ENCODE measurements around the gene BCAS4.
"Not testable (repeated sequence)": the region's sequence is repeated elsewhere in the genome, so short reads cannot be mapped to it uniquely, and the experiment has no call there.

BCAS4 gene

DNA sequence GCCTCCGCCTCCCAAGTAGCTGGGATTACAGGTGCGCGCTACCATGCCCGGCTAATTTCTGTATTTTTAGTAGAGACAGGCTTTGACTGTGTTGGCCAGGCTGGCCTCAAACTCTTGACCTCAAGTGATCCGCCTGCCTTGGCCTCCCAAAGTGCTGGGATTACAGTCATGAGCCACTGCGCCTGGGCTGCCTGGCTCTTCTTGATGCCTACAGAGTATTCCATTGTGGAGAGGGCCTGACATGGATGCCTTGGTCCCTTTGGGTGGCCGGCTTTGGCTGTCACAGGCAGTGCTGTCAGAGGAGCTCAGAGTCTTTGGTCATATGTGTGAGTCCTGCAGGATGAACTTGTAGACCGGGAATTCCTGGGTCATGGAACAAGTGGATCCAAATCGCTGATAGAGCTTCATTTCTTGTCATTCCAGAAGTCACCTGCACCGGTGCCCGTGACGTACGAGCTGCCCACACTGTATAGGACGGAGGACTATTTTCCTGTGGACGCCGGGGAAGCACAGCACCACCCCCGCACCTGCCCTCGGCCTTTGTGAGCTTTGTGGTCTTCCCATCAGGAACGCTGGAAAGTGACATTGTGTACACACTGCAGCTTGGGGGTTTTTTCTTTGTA lies 81.3 kb downstream of the BCAS4 start:
- DNase-seq (ENCODE audit: low spot score): no peak

DNA sequence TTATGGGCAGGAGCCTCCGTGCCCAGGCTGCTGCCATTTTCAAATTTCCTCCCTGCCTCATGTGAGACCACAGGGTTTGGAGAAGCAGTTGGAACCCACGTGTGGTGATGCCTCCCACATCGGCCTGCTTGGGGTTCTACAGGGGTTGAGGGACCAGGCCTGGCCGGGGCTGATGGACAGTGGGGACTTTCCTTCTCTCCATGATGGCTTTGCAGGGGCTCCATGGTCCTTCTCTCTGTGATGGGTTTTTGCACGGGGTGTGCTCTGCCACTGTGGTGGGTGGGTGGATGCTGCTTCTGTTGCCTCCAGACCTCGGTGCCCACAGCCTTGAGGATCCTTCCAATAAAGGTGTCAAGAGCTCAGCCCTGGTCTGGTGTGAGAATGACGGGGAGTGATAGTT lies 82.0 kb downstream of the BCAS4 start:
- no peak for DNase-seq (ENCODE audit: low spot score)

DNA sequence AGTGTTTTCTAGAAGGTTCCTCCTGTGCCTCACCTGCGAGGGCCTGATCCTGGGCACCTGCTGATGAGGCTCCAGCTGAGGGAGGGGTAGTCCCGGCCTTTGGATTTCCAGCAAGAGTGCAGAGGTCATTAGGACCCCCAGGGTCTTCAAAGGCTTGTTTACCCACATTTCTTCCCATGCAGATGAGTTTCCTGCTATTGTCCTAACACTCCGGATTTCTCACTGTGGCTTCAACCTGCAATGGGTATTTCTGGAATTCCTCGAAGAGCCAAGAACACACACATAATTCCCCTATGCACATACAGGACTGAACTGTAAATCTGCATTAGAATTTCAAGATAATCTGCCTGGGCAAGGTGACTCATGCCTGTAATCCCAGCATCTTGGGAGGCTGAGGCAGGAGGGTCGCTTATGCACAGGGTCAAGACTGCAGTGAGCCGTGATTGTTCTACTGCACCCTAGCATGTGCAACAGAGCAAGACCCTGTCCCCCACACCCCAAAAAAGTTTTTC lies 82.4 kb downstream of the BCAS4 start:
- no peak for DNase-seq (ENCODE audit: low spot score)

DNA sequence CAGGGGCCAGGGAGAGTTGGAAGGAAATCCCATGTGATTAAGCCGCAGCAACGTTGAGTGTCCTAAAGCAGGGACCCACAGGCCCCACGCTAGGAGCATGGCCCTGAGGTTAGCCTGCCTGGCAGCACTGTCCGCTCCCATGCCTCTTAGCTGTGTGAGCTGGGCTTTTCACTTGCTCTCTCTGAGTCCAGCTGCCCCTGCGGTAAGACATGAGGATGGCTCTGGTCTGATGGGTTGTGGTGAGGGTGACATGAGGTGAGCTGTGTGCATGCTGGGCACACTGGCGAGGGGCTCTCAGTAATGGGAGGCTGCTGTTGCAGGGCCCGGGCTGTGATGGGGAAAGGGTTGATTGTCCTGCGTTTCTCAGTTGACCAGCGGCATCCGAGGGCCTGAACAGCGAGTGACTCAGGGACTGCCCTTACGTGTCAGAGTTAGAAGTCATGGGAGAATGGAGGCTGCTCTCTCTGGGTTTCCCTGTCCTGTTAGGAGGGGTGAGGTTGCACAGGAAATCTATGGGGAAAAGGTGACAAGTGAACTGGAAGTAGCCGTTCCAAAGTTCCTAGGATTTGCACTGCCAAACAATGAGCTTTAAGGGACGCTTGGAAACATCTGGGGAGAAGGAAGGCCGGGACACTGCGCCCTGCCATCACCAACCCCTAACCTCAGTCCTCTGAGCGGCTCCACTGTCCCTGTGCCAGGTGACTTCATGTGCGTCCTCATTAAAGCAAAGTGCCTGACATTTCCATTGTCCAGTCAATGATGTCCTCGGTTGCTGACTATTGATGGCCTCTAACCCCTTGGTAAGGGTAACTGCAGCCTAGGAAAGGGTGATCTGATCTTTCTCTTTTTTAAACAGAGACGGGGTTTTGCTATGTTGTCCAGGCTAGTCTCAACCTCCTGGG lies 85.0 kb downstream of the BCAS4 start:
- no peak for DNase-seq (ENCODE audit: low spot score)

DNA sequence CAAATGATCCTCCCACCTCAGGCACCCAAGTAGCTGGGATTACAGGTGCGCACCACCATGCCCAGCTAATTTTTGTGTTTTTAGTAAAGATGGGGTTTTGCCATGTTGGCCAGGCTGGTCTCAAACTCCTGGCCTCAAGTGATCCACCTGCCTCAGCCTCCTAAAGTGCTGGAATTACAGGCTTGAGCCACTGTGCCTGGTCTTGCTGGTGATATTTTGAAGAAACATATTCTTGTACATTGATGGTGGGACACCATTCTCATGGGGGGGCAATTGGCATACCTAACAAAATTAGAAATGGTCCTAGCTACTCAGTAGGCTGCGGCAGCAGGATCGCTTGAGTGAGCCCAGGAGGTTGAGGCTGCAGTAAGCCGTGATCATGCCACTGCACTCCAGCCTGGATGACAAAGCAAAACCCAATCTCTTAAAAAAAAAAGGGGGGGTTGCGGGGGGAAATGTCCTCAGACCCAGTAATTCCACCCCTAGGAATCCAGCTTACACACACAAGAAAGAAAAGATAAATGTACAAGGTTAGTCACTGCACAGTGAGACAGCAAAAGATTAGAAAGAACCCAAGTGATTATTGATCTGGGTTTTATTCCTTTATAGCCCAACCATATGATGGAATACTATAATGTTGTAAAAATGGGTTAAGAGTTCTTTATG lies 87.0 kb downstream of the BCAS4 start:
- DNase-seq (ENCODE audit: low spot score): not testable (repeated sequence)

DNA sequence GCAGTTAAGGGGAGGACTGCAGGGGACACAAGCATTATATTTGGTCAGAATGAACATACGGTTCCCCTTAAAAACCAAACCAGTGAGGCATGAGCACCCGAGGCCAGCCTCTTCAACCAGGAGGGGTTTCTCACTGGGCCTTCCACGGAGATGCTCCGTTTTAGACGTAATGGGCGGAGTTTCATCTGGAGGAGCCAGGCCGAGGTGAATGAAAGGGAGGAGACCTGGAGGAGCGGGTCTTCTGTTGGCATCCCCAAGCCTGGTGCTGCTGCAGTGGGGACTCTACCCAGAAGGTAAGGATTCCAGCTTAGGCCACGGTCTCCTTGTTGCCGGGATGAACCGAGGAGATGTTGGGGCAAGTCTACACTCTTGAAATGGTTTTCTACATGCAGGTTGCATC lies 89.0 kb downstream of the BCAS4 start:
- DNase-seq (ENCODE audit: low spot score): no peak

DNA sequence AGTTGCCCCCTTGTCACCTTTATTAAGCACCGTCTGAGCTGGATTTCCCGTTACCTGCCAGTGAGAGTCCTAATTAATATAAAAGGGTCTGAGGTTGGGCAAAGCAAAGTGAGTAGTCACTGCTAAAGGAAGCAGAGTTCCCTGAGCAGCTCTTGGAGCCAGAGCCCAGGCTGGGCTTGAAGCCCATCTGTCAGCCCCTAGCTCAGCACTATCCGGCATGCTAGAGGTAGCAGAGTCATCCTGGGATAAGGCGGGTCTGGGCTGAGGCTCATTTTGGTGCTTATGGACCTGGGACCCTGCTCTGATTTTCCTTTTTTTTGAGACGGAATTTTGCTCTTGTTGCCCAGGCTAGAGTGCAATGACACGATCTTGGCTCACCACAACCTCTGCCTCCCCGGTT lies 90.2 kb downstream of the BCAS4 start:
- DNase-seq (ENCODE audit: low spot score): no peak

DNA sequence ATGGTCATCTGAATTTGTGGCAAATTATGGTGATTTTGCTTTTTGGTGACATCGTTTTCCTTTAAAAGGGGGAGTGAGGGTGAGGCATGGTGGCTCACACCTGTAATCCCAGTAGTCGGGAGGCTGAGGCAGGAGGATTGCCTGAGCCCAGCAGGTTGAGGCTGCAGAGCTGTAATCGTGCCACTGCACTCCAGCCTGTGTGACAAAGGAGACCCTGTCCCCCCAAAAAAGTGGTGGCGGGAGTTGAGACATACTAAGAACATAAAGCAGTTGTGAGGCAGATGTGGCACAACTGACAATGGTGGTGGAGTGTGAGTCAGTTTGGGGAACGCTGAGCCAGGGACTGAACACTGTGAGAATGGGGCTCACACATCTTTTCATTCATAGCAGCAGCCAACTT lies 90.9 kb downstream of the BCAS4 start:
- no peak for DNase-seq (ENCODE audit: low spot score)

DNA sequence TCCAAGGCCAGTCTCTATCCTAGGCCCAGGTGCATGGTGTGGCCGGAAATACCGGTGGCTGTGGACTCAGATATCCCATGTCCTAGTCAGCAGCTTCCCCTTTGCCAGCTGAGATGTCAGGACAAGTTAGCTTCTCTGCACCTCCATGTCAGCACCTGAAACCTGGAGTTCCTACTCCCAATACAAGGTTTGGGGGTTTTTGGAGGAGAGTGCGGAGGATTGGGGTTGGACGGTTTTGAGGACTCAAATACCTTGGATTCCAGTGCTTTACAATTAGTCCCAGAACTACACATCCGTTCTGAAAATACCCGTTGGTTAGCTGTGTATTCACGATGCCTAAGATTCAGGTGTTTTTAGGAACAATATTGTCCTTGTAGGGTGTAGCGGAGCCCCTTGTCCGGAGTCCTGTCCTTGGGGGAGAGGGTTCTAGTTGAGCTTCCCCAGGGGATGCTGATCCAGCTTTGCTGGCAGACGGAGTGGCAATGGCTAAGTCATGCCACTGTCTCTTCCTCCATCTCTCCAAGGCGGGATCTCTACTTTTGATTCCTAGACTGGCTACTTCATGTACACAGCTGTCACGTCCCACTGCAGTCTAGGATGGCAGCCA lies 91.4 kb downstream of the BCAS4 start:
- DNase-seq (ENCODE audit: low spot score): no peak

DNA sequence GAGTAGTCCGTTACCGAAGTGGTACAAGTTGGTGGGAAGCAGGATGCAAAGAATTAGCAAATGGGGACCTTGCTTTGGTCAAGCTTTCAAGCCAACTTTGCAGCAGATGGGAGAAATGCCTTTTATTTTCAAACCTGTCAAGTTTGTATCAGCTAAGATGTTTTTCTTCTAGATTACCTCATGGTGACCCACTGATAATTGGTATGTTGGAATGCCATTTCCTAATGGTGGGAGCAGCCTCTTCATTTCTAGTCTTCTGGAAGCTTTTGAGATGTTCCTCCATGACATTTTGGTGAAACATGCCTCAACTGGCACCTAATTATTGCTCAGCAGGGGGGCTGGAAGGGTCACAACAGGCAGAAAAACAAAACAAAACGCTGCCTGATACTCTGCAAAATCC lies 92.7 kb downstream of the BCAS4 start:
- DNase-seq (ENCODE audit: low spot score): no peak

DNA sequence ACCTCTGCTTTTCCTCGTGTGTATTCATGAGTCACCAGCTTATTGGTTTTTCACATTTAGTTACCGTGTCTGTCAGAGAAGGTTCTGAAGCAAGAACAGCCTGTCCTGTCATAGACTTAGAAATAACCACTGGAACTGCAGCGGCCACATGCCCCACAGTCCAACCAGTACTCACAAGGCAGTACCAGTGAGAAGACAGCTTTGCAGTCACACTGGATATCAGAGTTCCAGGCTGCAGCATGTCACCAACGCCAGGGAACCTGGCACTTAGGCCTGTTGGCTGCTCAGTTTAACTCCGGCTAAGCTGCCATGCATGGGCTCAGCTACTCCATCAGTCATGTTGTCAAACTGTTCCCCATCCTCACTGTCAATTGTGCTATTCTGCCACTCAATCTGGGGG lies 96.3 kb downstream of the BCAS4 start:
- DNase-seq (ENCODE audit: low spot score): no peak

DNA sequence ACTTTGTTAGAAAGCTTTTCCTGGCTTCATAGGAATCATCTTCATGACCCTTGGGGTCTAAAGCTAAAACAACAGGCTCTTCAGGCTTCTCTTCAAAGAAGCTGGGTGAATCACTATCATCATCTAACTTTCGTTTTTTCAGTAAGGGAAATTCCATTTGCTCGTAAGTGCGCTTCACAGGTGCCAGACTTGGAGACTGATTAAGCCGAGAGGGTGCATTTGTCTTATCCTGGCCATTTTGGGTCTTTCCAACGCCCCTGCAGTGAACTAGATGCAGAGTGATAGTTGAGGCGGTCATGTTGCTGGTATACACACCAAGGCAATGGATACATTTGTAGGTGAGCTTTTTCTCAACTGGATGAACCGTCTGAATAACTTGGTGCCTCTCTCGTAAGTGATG lies 97.5 kb downstream of the BCAS4 start:
- no peak for DNase-seq (ENCODE audit: low spot score)

DNA sequence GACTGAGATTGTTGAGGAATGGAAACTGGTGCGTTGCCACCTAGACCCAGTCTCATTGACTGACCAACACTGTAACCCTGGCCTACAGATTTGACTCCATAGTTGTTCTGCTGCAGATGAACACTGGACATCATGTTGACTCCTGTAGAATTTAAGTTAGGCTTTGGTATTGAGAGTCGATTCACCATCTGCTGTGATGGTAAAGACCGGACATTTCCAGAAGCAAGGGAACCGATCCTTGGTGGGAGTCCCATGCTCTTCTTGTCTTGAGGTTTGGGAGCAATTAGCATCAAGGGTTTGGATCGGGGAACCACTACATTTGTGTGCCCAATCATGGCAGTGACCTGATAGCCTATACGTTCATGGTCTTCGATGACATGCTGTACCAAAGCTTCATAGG lies 98.8 kb downstream of the BCAS4 start:
- DNase-seq (ENCODE audit: low spot score): no peak

DNA sequence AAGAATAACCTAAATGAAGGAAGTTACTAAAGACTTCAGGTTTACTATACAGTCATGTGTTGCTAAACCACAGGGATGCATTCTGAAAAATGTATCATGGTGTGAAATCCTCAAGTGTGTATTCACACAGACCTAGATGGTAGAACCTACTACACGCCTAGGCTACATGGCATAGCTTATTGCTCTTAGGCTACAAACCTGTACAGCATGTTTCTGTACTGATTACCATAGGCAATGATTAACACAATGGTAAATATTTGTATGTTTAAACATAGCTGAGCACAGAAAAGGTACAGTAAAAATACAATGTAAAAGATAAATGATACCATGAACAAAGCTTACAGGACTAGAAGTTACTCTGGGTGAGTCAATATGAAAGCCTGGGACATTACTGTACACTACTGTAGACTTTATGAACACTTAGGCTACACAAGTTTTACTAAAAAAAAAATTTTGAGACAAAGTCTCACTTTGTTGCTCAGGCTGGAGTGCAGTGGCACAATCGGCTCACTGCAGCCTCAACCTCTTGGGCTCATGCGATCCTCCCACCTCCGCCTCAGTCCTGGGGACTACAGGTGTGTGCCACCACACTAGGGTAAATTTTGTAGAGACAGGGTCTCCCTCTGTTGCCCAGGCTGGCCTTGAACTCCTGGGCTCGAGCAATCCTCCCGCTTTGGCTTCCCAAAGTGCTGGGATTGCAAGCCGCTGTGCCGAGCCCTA lies 100.4 kb downstream of the BCAS4 start:
- DNase-seq (ENCODE audit: low spot score): no peak

DNA sequence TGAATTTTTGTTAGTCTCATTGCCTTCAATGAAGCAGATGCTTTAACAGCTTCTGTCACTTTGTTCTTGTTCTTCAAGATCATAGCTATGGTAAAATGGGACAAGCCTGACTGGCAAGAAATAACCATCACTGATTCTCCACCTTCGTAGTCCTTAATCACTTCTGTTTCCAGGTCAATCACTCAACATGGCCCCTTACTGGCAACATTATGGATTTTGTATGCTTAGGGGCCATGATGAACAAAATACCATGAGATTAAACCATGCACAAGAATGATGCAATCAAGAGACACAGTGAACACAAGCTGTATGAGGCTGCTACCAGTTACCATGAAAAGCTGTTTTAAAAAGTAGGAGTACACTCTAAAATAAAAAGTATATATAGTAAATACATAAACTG lies 103.6 kb downstream of the BCAS4 start:
- DNase-seq (ENCODE audit: low spot score): no peak

DNA sequence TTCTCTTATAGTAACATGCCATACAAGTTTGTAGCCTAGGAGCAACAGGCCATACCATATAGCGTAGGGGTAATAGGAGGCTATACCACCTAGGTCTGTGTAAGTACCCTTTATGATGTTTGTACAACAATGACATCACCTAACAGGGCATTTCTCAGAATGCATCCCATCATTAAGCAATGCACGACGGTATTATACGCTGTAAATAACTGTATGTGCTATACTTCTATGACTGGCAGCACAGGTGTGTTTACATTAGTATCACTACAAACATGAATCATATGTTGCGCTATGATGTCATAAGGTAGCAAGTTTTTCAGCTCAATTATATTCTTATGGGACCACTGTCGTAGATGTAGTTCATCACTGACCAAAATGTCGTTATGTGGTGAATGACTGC lies 105.4 kb downstream of the BCAS4 start:
- no peak for DNase-seq (ENCODE audit: low spot score)

DNA sequence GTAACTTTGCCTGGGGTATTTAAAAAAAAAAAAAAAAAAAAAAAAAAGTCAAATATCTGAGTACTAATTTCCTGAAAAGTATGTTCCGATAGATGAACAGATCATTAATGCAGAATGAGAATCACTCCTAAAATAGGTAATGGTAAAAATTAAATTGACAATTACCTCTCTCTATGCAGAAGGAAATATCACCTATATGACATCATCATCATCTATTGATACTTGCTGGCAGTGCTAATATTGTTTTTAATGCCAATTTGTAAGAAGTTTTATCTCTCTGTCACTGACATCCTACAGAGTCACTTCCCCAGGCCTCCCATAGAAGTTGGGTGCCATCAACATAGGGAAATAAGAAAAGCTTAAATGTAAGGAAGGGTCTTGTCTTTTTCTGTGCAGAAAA lies 106.4 kb downstream of the BCAS4 start:
- DNase-seq (ENCODE audit: low spot score): no peak

DNA sequence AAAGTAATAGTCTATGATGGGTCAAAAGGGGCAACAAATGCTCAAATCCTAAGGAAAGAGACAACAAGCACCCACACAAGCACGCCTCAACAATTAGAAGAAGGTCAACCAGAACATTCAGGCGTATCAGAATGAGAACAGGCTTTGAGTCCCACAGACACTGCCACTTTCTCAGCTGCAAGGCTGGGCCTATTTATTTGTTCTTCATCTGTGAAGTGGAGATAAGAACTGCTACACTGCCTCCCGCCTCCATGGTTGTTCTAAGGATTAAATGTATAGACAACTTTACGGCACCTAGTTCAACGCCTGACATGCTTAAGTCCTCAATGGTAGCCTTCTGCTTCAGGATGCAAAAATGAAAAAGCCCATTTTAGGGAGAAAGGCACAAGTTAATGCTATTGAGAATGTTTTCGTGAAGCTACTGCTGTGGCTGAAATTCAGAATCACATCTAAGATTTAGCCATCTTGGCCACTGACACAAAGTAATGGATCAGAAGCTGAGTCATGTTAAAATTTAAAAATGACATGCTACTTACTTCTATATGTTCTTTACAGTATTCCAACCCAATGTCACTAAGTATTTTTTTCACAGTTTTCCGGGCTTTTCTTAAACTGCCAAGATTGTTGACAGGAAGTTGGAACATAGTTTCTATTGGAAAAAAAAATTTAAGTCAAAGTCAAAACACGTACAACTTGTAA lies 108.6 kb downstream of the BCAS4 start:
- DNase-seq (ENCODE audit: low spot score): no peak

DNA sequence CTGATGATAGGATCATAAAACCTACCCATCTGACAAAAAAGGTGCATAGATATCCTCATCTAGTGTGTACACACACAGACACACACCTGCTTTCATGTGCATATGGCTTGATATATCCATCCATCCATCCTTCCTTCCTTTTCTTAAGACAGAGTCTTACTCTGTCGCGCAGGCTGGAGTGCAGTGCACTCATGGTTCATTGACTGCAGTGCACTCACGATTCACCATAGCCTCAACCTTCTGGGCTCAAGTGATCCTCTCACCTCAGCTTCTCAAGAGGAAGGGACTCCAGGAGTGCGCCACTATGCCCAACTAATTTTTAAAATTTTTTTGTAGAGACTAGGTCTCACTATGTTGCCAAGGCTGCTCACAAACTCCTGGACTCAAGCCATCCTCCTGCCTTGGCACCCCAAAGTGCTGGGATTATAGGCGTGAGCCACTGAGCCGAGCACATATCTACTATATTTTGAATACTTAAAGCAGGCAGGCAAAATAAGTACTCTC lies 109.3 kb downstream of the BCAS4 start:
- DNase-seq (ENCODE audit: low spot score): no peak

DNA sequence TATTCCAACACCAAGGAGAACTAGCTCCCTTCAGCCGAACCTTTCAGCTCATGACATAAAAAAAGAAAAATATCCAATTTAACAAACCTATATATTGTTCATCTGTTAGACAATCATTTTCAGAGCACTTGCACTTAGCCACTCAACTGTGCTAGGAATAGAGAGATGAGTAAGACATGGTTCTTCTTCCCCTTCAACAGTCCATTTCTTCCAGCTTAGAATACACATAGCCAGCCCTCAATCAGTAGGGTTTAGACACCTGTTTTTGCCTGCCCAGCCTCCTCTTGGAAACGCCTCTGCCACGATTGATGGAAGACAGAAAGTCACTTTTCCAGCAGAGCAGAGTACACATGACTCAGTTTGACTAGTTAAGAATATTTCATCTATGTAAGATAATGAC lies 114.6 kb downstream of the BCAS4 start:
- DNase-seq (ENCODE audit: low spot score): no peak

DNA sequence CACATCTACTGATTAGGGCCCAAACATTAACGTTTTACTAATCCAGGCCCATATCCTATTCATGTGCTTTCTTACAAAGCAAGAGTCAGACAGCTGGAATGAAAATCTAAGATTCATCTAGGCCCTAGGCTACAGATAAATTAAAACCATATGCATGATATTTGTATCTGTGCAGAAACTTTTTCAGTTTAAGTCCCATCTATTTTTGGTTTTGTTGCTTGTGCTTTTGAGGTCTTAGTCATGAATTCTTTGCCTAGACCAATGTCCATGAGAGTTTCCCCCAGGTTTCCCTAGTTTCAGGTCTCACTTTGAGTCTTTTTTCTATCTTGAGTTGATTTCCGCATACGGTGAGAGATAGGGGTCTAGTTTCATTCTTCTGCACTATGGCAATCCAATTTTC lies 116.2 kb downstream of the BCAS4 start:
- DNase-seq (ENCODE audit: low spot score): no peak
